Lung (tissue), 12 donors: Measurements from ENCODE around the gene MYMK. TPM values are rescaled to one million over a fixed set of nuclear protein-coding genes. Genes with fewer than 3 reads are reported as not detected.

Experiments
- ATAC-seq: fragments of 200-7000 bp; cut with Tn5 transposase; one replicate; pipeline ENCODE4 v1.9.1; 2020; ENCODE audit warnings: moderate number of reproducible peaks; ENCODE audit not compliant: insufficient read depth, low FRiP score
- DNase-seq, 3 donors: peaks; one replicate each; pipeline ENCODE4 v3.0.0-alpha.2; 2013 to 2017
- H3K27ac ChIP-seq, 2 donors: one replicate each; pipeline ENCODE4 v1.5.1; 2013; ENCODE audit warnings: mild to moderate bottlenecking in 2 of 2, moderate library complexity in 2 of 2, control low read depth in 1 of 2, inconsistent platforms in 1 of 2, low read depth in 1 of 2, low read length in 1 of 2
- H3K27me3 ChIP-seq, 3 donors: one replicate each; pipeline ENCODE4 v1.5.1; 2013; ENCODE audit warnings: low read length in 2 of 3; ENCODE audit not compliant: control insufficient read depth in 3 of 3, insufficient read depth in 3 of 3
- H3K36me3 ChIP-seq, 4 donors: one replicate each; pipeline ENCODE4 v1.5.1; 2013; ENCODE audit warnings: low read length in 4 of 4, mild to moderate bottlenecking in 1 of 4, moderate library complexity in 1 of 4; ENCODE audit not compliant: control insufficient read depth in 4 of 4, insufficient read depth in 4 of 4
- H3K4me1 ChIP-seq, 5 donors: one replicate each; pipeline ENCODE4 v1.5.1; 2013; ENCODE audit warnings: low read length in 5 of 5, mild to moderate bottlenecking in 2 of 5, moderate library complexity in 1 of 5; ENCODE audit not compliant: control insufficient read depth in 5 of 5, insufficient read depth in 5 of 5
- H3K4me3 ChIP-seq: one replicate; pipeline ENCODE4 v1.5.1; 2013; ENCODE audit warnings: mild to moderate bottlenecking, control low read depth, moderate library complexity
- H3K9ac ChIP-seq, 2 donors: one replicate each; pipeline ENCODE4 v1.5.1; 2013; ENCODE audit warnings: low read length in 2 of 2, control low read depth in 1 of 2; ENCODE audit not compliant: insufficient read depth in 1 of 2
- H3K9me3 ChIP-seq, 4 donors: one replicate each; pipeline ENCODE4 v1.5.1; 2013; ENCODE audit warnings: low read length in 3 of 4, mild to moderate bottlenecking in 1 of 4, moderate library complexity in 1 of 4; ENCODE audit not compliant: control insufficient read depth in 4 of 4, insufficient read depth in 3 of 4
- WGBS, 2 donors: extraction: QIAGEN DNeasy Blood & Tissue Kit; methylation state at CpG; one replicate each; pipeline ENCODE4 v1.1.7; 2013; 5-methylcytosine and 5-hydroxymethylcytosine counted together
- polyA plus RNA-seq, 2 donors: library from polyadenylated mRNA; stranded (reverse); fragments of 200-250 nt; gene quantifications; one replicate each; pipeline ENCODE4 v1.2.1, GENCODE V29; 2013
- total RNA-seq, 2 donors: library from RNA; depleted of rRNA in 1 of 2; stranded (reverse); fragments of >200 nt in 1 of 2; gene quantifications; one replicate each; pipeline ENCODE4 v1.2.1, GENCODE V29; 2014 to 2021
- TF ChIP-seq, protein P1 (sequence below): IDR thresholded peaks from 2 replicates; pipeline ENCODE4 v1.5.1; 2012; ENCODE audit warnings: mild to moderate bottlenecking; ENCODE audit errors: control extremely low read depth, extremely low read depth
- donor health status: control.
- donor health status: control.
- donor health status: Bipolar disorder and iron deficiency.
- donor health status: healthy.
- donor health status: DM: yes; HTN: yes; CAD: no.

Gene MYMK
- total and polyA plus RNA-seq, 4 donors, result not detected

DNA sequence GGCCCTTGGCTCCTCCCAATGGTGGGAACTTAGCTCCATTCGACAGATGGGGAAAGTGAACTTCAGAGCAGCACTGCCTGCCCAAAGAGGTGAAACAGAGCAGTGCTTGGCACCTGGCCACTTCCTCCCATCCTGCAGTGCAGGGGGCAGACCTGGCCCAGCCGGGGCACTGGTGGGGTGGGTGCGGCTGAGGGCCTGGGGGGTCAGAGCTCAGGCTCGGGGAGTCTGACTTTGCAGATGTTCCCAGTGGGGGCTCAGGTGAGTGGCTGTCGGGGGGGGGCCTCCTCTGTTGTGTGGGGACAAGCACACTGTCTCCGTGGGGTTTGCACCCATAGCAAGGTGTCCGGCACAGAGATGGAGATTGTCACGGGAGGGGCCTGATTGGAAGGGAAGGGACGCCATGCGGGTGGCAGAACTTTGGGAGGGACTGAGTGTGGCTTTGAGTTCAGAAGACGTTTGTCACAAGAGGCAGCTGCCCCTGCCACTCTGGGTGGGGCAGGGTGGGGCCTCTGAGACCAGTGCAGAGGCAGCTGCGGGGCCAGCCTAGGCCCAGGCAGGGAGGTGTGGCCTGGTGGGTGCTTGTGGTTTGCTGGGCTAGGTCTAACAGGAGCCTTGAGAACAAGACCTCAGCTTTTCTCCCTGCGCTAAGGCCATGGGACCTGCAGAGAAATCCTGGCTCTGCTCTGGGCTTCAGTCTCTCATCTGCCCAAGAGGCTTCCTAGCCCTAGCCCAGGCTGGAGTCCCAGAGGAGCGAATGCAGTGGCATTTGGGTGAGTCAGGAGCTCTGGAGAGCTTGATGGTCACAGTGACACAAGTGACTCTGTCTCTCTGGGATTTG lies 2.5 kb downstream of the MYMK start:
- WGBS, 2 donors, result 79 to 85% methylated on average over 14 of the region's 14 CpGs

DNA sequence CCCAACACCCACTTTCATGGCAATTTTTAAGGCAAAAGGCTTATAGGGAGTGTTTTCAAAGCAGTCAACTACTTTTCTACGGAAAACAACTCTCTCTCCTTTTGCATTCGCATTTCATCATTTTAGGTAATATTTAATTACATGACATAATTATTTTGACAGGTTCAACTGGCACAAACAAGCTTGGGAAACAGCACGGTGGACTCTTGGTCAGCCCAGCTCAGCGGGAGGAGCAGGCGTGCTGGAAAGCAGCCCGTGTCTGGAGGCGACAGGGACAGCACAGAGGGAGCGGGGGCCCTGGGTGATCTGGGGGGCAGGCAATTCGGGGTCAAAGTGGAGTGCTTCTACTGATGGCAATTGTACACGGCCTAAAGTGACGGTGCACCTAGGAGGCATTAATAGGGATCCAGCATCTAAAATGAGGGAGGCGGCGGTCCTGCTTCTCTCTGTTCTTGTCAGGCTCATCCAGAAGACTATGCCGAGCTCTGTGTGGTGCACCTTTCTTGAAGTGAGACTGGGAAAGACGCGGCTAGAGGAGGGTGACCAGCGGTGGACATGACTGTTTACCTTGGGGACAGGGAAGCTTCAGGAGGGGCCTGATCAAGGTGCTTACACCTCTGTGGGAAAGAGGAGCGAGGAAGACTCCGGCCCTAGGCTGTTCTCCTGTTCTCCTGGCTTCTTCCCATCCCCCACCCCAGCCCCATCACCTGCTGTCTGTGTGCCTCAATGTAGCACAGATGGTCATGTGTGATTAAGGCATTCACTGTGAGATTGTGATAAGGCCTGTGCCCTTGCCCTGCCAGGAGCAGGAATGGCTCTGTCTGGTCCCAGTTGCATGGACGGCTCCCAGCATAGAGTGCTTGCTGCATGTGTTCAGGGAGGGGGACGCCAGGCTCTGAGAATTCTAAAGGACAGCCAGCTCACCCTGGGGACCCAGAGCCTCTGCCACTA lies 3.4 kb downstream of the MYMK start:
- Histone ChIP-seq H3K36me3 (no peaks in the 10 kb centered on the region), H3K4me1 (peaks cover 0 to 44% (median 7%) of the 10 kb centered on the region in 5 donors), H3K9ac (no peak overlapping the region), H3K27ac (no peak overlapping the region), H3K27me3 (no peaks in the 10 kb centered on the region), H3K9me3 (no peaks in the 10 kb centered on the region), H3K4me3 (no peak overlapping the region)
- DNase-seq, result peak; percentile 44 to 58 (median 49)
- ATAC-seq, result no peak
- WGBS, 2 donors, result 88 to 90% methylated on average over 21 of the region's 21 CpGs
- TF ChIP-seq, protein P1, sequence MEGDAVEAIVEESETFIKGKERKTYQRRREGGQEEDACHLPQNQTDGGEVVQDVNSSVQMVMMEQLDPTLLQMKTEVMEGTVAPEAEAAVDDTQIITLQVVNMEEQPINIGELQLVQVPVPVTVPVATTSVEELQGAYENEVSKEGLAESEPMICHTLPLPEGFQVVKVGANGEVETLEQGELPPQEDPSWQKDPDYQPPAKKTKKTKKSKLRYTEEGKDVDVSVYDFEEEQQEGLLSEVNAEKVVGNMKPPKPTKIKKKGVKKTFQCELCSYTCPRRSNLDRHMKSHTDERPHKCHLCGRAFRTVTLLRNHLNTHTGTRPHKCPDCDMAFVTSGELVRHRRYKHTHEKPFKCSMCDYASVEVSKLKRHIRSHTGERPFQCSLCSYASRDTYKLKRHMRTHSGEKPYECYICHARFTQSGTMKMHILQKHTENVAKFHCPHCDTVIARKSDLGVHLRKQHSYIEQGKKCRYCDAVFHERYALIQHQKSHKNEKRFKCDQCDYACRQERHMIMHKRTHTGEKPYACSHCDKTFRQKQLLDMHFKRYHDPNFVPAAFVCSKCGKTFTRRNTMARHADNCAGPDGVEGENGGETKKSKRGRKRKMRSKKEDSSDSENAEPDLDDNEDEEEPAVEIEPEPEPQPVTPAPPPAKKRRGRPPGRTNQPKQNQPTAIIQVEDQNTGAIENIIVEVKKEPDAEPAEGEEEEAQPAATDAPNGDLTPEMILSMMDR, result no peak

More for the DNA sequence above, 2.5 kb downstream of the MYMK start:
- Histone ChIP-seq H3K4me3 (no peak overlapping the region), H3K9me3 (no peaks in the 10 kb centered on the region), H3K4me1 (peaks cover 0 to 53% (median 16%) of the 10 kb centered on the region in 5 donors), H3K27ac (no peak overlapping the region), H3K9ac (no peak overlapping the region), H3K36me3 (no peaks in the 10 kb centered on the region), H3K27me3 (no peaks in the 10 kb centered on the region)
- ATAC-seq (no peak), DNase-seq (no peak)
- TF ChIP-seq, protein P1, result no peak

DNA sequence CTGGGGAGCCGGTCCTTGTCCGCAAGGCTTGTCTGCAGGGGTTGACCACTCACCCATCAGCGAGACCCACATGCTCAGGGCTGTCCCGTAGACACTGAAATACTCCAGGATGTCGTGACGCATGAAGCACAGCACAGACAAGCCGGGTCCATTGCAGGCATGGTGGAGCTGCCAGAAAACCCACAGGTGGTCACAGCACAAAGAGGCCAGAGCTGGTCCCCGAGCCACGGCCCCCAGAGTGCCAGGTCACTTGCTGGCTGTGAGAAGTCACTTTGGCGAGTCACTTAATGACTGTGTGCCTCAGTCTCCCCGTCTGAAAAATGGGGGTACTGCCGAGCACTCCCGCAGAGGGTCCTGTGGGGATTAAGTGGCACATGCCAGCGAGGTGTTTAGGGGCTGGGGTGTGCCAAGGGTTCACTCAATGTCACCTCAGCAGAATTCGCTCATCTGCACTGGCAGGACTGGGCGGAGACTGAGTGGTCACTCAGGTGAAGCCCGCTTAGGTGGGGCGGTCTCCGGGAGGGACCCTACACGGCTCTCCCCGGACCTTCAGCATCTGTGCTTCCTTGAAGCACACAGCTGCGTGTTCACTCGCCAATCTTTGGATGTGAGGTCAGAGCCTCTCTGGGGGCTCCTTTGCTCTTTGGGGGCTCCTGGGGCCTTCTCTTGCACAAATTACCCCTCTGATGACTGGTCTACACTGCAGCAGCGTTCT lies 4.5 kb downstream of the MYMK start:
- ATAC-seq, result no peak
- Histone ChIP-seq H3K36me3 (no peaks in the 10 kb centered on the region), H3K4me1 (peaks cover 0 to 41% (median 4%) of the 10 kb centered on the region in 5 donors), H3K27ac (no peak overlapping the region), H3K4me3 (no peak overlapping the region), H3K9me3 (no peaks in the 10 kb centered on the region), H3K9ac (no peak overlapping the region), H3K27me3 (no peaks in the 10 kb centered on the region)
- 88 to 96% methylated on average over 24 of the region's 24 CpGs for WGBS, 2 donors
- DNase-seq, result no peak
- TF ChIP-seq, protein P1, result no peak
